Measurements from ENCODE around the gene PKP2.

Gene PKP2

GRCh38 chr12:32770141-32770540 is 126.4 kb downstream of the PKP2 start:
- Histone ChIP-seq H3K36me3 (ENCODE audit: control insufficient read depth in 1 of 2, insufficient read depth in 2 of 2, low read length in 2 of 2) (no peaks in the 10 kb centered on the region), H3K4me1 (ENCODE audit: control insufficient read depth in 1 of 2, insufficient read depth in 2 of 2, low read length in 2 of 2) (peaks cover 19 to 47% of the 10 kb centered on the region in 2 donors), H3K27ac (ENCODE audit: low read depth, low read length) (no peak overlapping the region), H3K27me3 (ENCODE audit: control insufficient read depth in 1 of 2, insufficient read depth in 2 of 2, low read length in 2 of 2) (no peaks in the 10 kb centered on the region), H3K9me3 (ENCODE audit: control insufficient read depth in 1 of 2, low read length in 2 of 2) (no peaks in the 10 kb centered on the region), H3K4me3 (ENCODE audit: low read depth in 1 of 2, low read length in 2 of 2) (no peak overlapping the region), H3K9ac (ENCODE audit: low read depth in 1 of 2, low read length in 2 of 2) (no peak overlapping the region)

GRCh38 chr12:32768518-32768917 is 128.1 kb downstream of the PKP2 start:
- H3K27ac ChIP-seq (ENCODE audit: low read depth, low read length): no peak overlapping the region
- H3K4me1 ChIP-seq (ENCODE audit: control insufficient read depth in 1 of 2, insufficient read depth in 2 of 2, low read length in 2 of 2): peaks cover 17 to 42% of the 10 kb centered on the region in 2 donors
- no peaks in the 10 kb centered on the region for H3K9me3 ChIP-seq (ENCODE audit: control insufficient read depth in 1 of 2, low read length in 2 of 2)
- no peaks in the 10 kb centered on the region for H3K36me3 ChIP-seq (ENCODE audit: control insufficient read depth in 1 of 2, insufficient read depth in 2 of 2, low read length in 2 of 2)
- no peak overlapping the region for H3K9ac ChIP-seq (ENCODE audit: low read depth in 1 of 2, low read length in 2 of 2)
- no peak overlapping the region for H3K4me3 ChIP-seq (ENCODE audit: low read depth in 1 of 2, low read length in 2 of 2)
- no peaks in the 10 kb centered on the region for H3K27me3 ChIP-seq (ENCODE audit: control insufficient read depth in 1 of 2, insufficient read depth in 2 of 2, low read length in 2 of 2)

GRCh38 chr12:32765906-32766305 is 130.7 kb downstream of the PKP2 start:
- Histone ChIP-seq H3K4me3 (ENCODE audit: low read depth in 1 of 2, low read length in 2 of 2) (no peak overlapping the region), H3K27ac (ENCODE audit: low read depth, low read length) (no peak overlapping the region), H3K9me3 (ENCODE audit: control insufficient read depth in 1 of 2, low read length in 2 of 2) (no peaks in the 10 kb centered on the region), H3K27me3 (ENCODE audit: control insufficient read depth in 1 of 2, insufficient read depth in 2 of 2, low read length in 2 of 2) (no peaks in the 10 kb centered on the region), H3K4me1 (ENCODE audit: control insufficient read depth in 1 of 2, insufficient read depth in 2 of 2, low read length in 2 of 2) (peaks cover 4 to 18% of the 10 kb centered on the region in 2 donors), H3K36me3 (ENCODE audit: control insufficient read depth in 1 of 2, insufficient read depth in 2 of 2, low read length in 2 of 2) (no peaks in the 10 kb centered on the region), H3K9ac (ENCODE audit: low read depth in 1 of 2, low read length in 2 of 2) (no peak overlapping the region)

DNA sequence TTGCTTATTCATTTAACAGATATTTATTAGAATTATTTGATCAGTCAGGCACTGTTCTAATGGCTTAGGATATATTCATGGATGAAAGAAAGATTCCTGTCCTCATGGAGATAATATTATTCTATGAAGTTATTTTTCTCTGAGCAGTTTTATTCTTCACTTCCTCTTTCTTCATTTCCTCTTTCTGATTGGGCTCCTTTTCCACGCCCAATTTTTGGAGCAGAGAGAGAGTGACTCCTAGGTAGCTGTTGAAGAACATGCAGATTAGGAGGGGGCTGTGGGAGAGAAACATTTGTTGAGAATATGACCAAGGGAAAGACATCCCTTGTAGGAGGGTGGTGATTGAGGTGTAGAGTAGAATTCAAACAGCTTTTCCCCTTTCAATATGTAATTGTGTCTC is 134.9 kb downstream of the PKP2 start:
- Histone ChIP-seq H3K9ac (ENCODE audit: low read depth in 1 of 2, low read length in 2 of 2) (no peak overlapping the region), H3K9me3 (ENCODE audit: control insufficient read depth in 1 of 2, low read length in 2 of 2) (no peaks in the 10 kb centered on the region), H3K27ac (ENCODE audit: low read depth, low read length) (no peak overlapping the region), H3K27me3 (ENCODE audit: control insufficient read depth in 1 of 2, insufficient read depth in 2 of 2, low read length in 2 of 2) (no peaks in the 10 kb centered on the region), H3K4me3 (ENCODE audit: low read depth in 1 of 2, low read length in 2 of 2) (no peak overlapping the region), H3K4me1 (ENCODE audit: control insufficient read depth in 1 of 2, insufficient read depth in 2 of 2, low read length in 2 of 2) (peaks cover 2% of the 10 kb centered on the region in 2 donors), H3K36me3 (ENCODE audit: control insufficient read depth in 1 of 2, insufficient read depth in 2 of 2, low read length in 2 of 2) (no peaks in the 10 kb centered on the region)

GRCh38 chr12:32757157-32757556 is 139.4 kb downstream of the PKP2 start:
- no peak overlapping the region for H3K27ac ChIP-seq (ENCODE audit: low read depth, low read length)
- no peaks in the 10 kb centered on the region for H3K9me3 ChIP-seq (ENCODE audit: control insufficient read depth in 1 of 2, low read length in 2 of 2)
- peaks cover 8 to 10% of the 10 kb centered on the region in 2 donors for H3K36me3 ChIP-seq (ENCODE audit: control insufficient read depth in 1 of 2, insufficient read depth in 2 of 2, low read length in 2 of 2)
- no peaks in the 10 kb centered on the region for H3K27me3 ChIP-seq (ENCODE audit: control insufficient read depth in 1 of 2, insufficient read depth in 2 of 2, low read length in 2 of 2)
- no peak overlapping the region for H3K4me3 ChIP-seq (ENCODE audit: low read depth in 1 of 2, low read length in 2 of 2)
- no peak overlapping the region for H3K9ac ChIP-seq (ENCODE audit: low read depth in 1 of 2, low read length in 2 of 2)
- peaks cover 19 to 22% of the 10 kb centered on the region in 2 donors for H3K4me1 ChIP-seq (ENCODE audit: control insufficient read depth in 1 of 2, insufficient read depth in 2 of 2, low read length in 2 of 2)

- Histone ChIP-seq H3K4me3 (ENCODE audit: low read depth in 1 of 2, low read length in 2 of 2) (peak overlapping the region; percentile 96 to 97), H3K27ac (ENCODE audit: low read depth, low read length) (no peak overlapping the region)
These were observed 140.0 kb downstream of the PKP2 start for GRCh38 chr12:32756476-32757066.

GRCh38 chr12:32755654-32756475 is 140.7 kb downstream of the PKP2 start, which contains the start of gene YARS2:
Gene YARS2, minus strand, starts transcription at chr12:32755897. Its CDS starts 23 bp downstream, at chr12:32755874.
- H3K9ac ChIP-seq (ENCODE audit: low read depth in 1 of 2, low read length in 2 of 2): peak within 1 kb of the TSS; percentile 85 to 90
- H3K27me3 ChIP-seq (ENCODE audit: control insufficient read depth in 1 of 2, insufficient read depth in 2 of 2, low read length in 2 of 2): no peaks in the 10 kb centered on the region
- peak within 1 kb of the TSS; percentile 82 for H3K27ac ChIP-seq (ENCODE audit: low read depth, low read length)
- peak within 1 kb of the TSS; percentile 96 to 97 for H3K4me3 ChIP-seq (ENCODE audit: low read depth in 1 of 2, low read length in 2 of 2)
- peaks cover 14 to 20% of the 10 kb centered on the region in 2 donors for H3K36me3 ChIP-seq (ENCODE audit: control insufficient read depth in 1 of 2, insufficient read depth in 2 of 2, low read length in 2 of 2)
- H3K4me1 ChIP-seq (ENCODE audit: control insufficient read depth in 1 of 2, insufficient read depth in 2 of 2, low read length in 2 of 2): peaks cover 19 to 22% of the 10 kb centered on the region in 2 donors
- H3K9me3 ChIP-seq (ENCODE audit: control insufficient read depth in 1 of 2, low read length in 2 of 2): no peaks in the 10 kb centered on the region

More at GRCh38 chr12:32756476-32757066, 140.0 kb downstream of the PKP2 start:
- Histone ChIP-seq H3K9me3 (ENCODE audit: control insufficient read depth in 1 of 2, low read length in 2 of 2) (no peaks in the 10 kb centered on the region), H3K4me1 (ENCODE audit: control insufficient read depth in 1 of 2, insufficient read depth in 2 of 2, low read length in 2 of 2) (peaks cover 19 to 22% of the 10 kb centered on the region in 2 donors), H3K36me3 (ENCODE audit: control insufficient read depth in 1 of 2, insufficient read depth in 2 of 2, low read length in 2 of 2) (peaks cover 13% of the 10 kb centered on the region in 2 donors), H3K27me3 (ENCODE audit: control insufficient read depth in 1 of 2, insufficient read depth in 2 of 2, low read length in 2 of 2) (no peaks in the 10 kb centered on the region), H3K9ac (ENCODE audit: low read depth in 1 of 2, low read length in 2 of 2) (peak overlapping the region; percentile 85 to 90)

- peak overlapping the region; percentile 82 for H3K27ac ChIP-seq (ENCODE audit: low read depth, low read length)
- peak overlapping the region; percentile 96 to 97 for H3K4me3 ChIP-seq (ENCODE audit: low read depth in 1 of 2, low read length in 2 of 2)
- H3K4me1 ChIP-seq (ENCODE audit: control insufficient read depth in 1 of 2, insufficient read depth in 2 of 2, low read length in 2 of 2): peaks cover 19 to 22% of the 10 kb centered on the region in 2 donors
- peaks cover 14 to 27% of the 10 kb centered on the region in 2 donors for H3K36me3 ChIP-seq (ENCODE audit: control insufficient read depth in 1 of 2, insufficient read depth in 2 of 2, low read length in 2 of 2)
- H3K27me3 ChIP-seq (ENCODE audit: control insufficient read depth in 1 of 2, insufficient read depth in 2 of 2, low read length in 2 of 2): no peaks in the 10 kb centered on the region
- H3K9me3 ChIP-seq (ENCODE audit: control insufficient read depth in 1 of 2, low read length in 2 of 2): no peaks in the 10 kb centered on the region
- peak overlapping the region; percentile 85 to 90 for H3K9ac ChIP-seq (ENCODE audit: low read depth in 1 of 2, low read length in 2 of 2)
These were observed 141.4 kb downstream of the PKP2 start for GRCh38 chr12:32755051-32755653.

- Histone ChIP-seq H3K36me3 (ENCODE audit: control insufficient read depth in 1 of 2, insufficient read depth in 2 of 2, low read length in 2 of 2) (peaks cover 15 to 36% of the 10 kb centered on the region in 2 donors), H3K9ac (ENCODE audit: low read depth in 1 of 2, low read length in 2 of 2) (peak overlapping the region; percentile 85 to 90), H3K27me3 (ENCODE audit: control insufficient read depth in 1 of 2, insufficient read depth in 2 of 2, low read length in 2 of 2) (no peaks in the 10 kb centered on the region), H3K9me3 (ENCODE audit: control insufficient read depth in 1 of 2, low read length in 2 of 2) (no peaks in the 10 kb centered on the region), H3K27ac (ENCODE audit: low read depth, low read length) (no peak overlapping the region), H3K4me1 (ENCODE audit: control insufficient read depth in 1 of 2, insufficient read depth in 2 of 2, low read length in 2 of 2) (peaks cover 19 to 22% of the 10 kb centered on the region in 2 donors), H3K4me3 (ENCODE audit: low read depth in 1 of 2, low read length in 2 of 2) (peak overlapping the region; percentile 96 to 97)
These were observed 142.5 kb downstream of the PKP2 start for GRCh38 chr12:32754111-32754510.

DNA sequence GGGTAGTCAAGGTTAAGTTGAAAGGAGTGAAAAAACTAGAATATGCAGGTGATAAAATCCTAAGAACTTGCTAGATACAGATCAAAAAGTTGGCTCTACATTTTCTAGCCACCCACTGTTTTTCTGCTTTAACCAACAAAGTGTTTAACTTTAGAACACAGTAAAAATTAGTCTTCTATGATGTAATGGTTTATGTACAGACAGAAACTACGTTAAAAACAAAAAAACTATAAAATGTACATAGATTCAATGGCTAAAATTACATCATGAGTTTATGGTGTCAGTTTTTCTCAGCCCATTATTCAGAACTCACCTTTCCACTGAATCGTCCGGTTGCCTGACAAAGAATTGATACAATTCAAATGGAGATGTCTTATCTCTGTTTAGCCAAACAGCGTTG is 143.0 kb downstream of the PKP2 start:
- Histone ChIP-seq H3K4me3 (ENCODE audit: low read depth in 1 of 2, low read length in 2 of 2) (peak overlapping the region; percentile 96 to 97), H3K27ac (ENCODE audit: low read depth, low read length) (no peak overlapping the region), H3K9me3 (ENCODE audit: control insufficient read depth in 1 of 2, low read length in 2 of 2) (no peaks in the 10 kb centered on the region), H3K4me1 (ENCODE audit: control insufficient read depth in 1 of 2, insufficient read depth in 2 of 2, low read length in 2 of 2) (peaks cover 19 to 22% of the 10 kb centered on the region in 2 donors), H3K9ac (ENCODE audit: low read depth in 1 of 2, low read length in 2 of 2) (peak overlapping the region in 1 of 2 donors; percentile 85), H3K27me3 (ENCODE audit: control insufficient read depth in 1 of 2, insufficient read depth in 2 of 2, low read length in 2 of 2) (no peaks in the 10 kb centered on the region), H3K36me3 (ENCODE audit: control insufficient read depth in 1 of 2, insufficient read depth in 2 of 2, low read length in 2 of 2) (peaks cover 19 to 41% of the 10 kb centered on the region in 2 donors)
